ENCODE data around the gene C10orf62. TPM values are rescaled to one million over a fixed set of nuclear protein-coding genes. Genes with fewer than 3 reads are reported as not detected.

The C10orf62 gene
- total and polyA plus RNA-seq, 12 donors: 0.26 to 2.3 (median 0.90) TPM; not detected in 3

- H3K27ac ChIP-seq: no peak overlapping the region
- H3K36me3 ChIP-seq (replicated peaks in 1 of 2): no peaks in the 10 kb centered on the region
- DNase-seq: no peak
- TF ChIP-seq POLR2A (IDR thresholded peaks at IDR 0.05) (no peak), CTCF (IDR thresholded peaks at IDR 0.05) (no peak)
- WGBS, 4 donors: 92 to 95% (median 93%) methylated on average over 11 to 19 of the region's 19 CpGs
- no peaks in the 10 kb centered on the region for H3K27me3 ChIP-seq
- no peaks in the 10 kb centered on the region for H3K9me3 ChIP-seq (replicated peaks in 1 of 3)
- peaks cover 12 to 27% of the 10 kb centered on the region in 2 donors for H3K4me1 ChIP-seq (replicated peaks in 1 of 2)
- H3K4me3 ChIP-seq: no peak overlapping the region
- intact Hi-C loops (cut with DNase I): no loop called here
Measured at GRCh38 chr10:97598407-97599271, 9.1 kb downstream of the C10orf62 start.

- Histone ChIP-seq H3K9me3 (replicated peaks in 1 of 3) (no peaks in the 10 kb centered on the region), H3K36me3 (replicated peaks in 1 of 2) (no peaks in the 10 kb centered on the region), H3K4me3 (no peak overlapping the region), H3K27ac (no peak overlapping the region), H3K27me3 (no peaks in the 10 kb centered on the region), H3K4me1 (replicated peaks in 1 of 2) (peaks cover 12 to 27% of the 10 kb centered on the region in 2 donors)
- intact Hi-C loops (cut with DNase I): no loop called here
- TF ChIP-seq POLR2A (IDR thresholded peaks at IDR 0.05) (no peak), CTCF (IDR thresholded peaks at IDR 0.05) (no peak)
- no peak for DNase-seq
- 93 to 97% (median 94%) methylated on average over 6 of the region's 6 CpGs for WGBS, 4 donors
Measured at GRCh38 chr10:97599272-97599619, 9.7 kb downstream of the C10orf62 start.

GRCh38 chr10:97600616-97601015 lies 11.1 kb downstream of the C10orf62 start:
- DNase-seq: no peak
- TF ChIP-seq POLR2A (IDR thresholded peaks at IDR 0.05) (no peak), CTCF (IDR thresholded peaks at IDR 0.05) (no peak)
- Histone ChIP-seq H3K4me1 (replicated peaks in 1 of 2) (peaks cover 12 to 27% of the 10 kb centered on the region in 2 donors), H3K27ac (no peak overlapping the region), H3K27me3 (no peaks in the 10 kb centered on the region), H3K4me3 (no peak overlapping the region), H3K36me3 (replicated peaks in 1 of 2) (no peaks in the 10 kb centered on the region), H3K9me3 (replicated peaks in 1 of 3) (no peaks in the 10 kb centered on the region)
- 89 to 100% (median 93%) methylated on average over 1 of the region's 1 CpG for WGBS, 4 donors
- intact Hi-C loops (cut with DNase I): no loop called here

GRCh38 chr10:97601268-97602215 lies 12.0 kb downstream of the C10orf62 start:
- no peaks in the 10 kb centered on the region for H3K27me3 ChIP-seq
- H3K36me3 ChIP-seq (replicated peaks in 1 of 2): no peaks in the 10 kb centered on the region
- 83 to 88% (median 87%) methylated on average over 16 to 21 of the region's 21 CpGs for WGBS, 4 donors
- intact Hi-C loops (cut with DNase I): no loop called here
- peaks cover 7 to 17% of the 10 kb centered on the region in 2 donors for H3K4me1 ChIP-seq (replicated peaks in 1 of 2)
- TF ChIP-seq POLR2A (IDR thresholded peaks at IDR 0.05) (no peak), CTCF (IDR thresholded peaks at IDR 0.05) (no peak)
- no peak for DNase-seq
- H3K4me3 ChIP-seq: no peak overlapping the region
- H3K9me3 ChIP-seq (replicated peaks in 1 of 3): no peaks in the 10 kb centered on the region
- H3K27ac ChIP-seq: no peak overlapping the region

Data from adrenal gland (tissue), 12 donors.